Memory B cell (primary cell): ENCODE data around the gene CTNNA3.

Source experiments
- ATAC-seq: fragments of 150-1000 bp; cut with Tn5 transposase; 2 replicates; pipeline ENCODE4 v1.10.0; 2021; ENCODE audit warnings: low read depth, mild to moderate bottlenecking, moderate library complexity
- DNase-seq, 2 donors: peaks; one replicate each; pipeline ENCODE4 v3.0.0; 2022; ENCODE audit warnings: low spot score in 2 of 2
- H3K27ac Mint-ChIP-seq: one replicate; pipeline ENCODE4 v1.8.0; 2022; ENCODE audit warnings: mild to moderate bottlenecking, moderate library complexity, mixed read lengths
- H3K27me3 Mint-ChIP-seq: one replicate; pipeline ENCODE4 v1.8.0; 2022; ENCODE audit warnings: mixed read lengths
- H3K36me3 Mint-ChIP-seq: one replicate; pipeline ENCODE4 v1.8.0; 2022; ENCODE audit warnings: mild to moderate bottlenecking, mixed read lengths
- H3K4me1 Mint-ChIP-seq: one replicate; pipeline ENCODE4 v1.8.0; 2022; ENCODE audit warnings: mixed read lengths
- H3K4me3 Mint-ChIP-seq: one replicate; pipeline ENCODE4 v1.8.0; 2022; ENCODE audit warnings: mild to moderate bottlenecking, moderate library complexity, mixed read lengths
- H3K9me3 Mint-ChIP-seq: one replicate; pipeline ENCODE4 v1.8.0; 2022; ENCODE audit warnings: mixed read lengths

The CTNNA3 gene

DNA sequence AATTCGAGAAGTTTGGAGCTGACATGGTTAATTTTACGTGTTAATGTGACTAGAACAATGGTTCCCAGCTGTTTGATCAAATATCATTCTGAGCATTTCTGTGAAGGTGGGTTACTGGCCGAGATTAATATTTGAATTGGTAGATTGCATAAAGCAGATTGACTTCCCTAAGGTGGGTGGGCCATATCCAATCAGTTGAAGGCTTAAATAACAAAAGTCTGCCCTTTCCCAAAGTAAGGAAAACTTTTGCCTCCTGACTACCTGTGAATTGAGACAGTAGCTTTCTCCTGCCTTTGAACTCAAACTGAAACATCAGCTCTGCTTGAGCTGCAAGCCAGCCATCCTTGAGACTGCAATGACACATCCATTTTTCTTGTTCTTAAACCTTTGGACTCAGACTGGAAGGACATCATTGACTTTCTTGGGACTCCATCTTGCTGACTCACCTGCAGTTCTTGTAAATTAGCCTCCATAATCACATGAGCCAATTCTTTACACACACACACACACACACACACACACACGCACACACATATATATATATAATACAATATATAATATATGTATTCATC lies 833.2 kb downstream of the CTNNA3 start:
- H3K9me3 Mint-ChIP-seq = peaks cover 2% of the 10 kb centered on the region
- H3K27ac Mint-ChIP-seq = no peak overlapping the region
- H3K4me1 Mint-ChIP-seq = no peaks in the 10 kb centered on the region
- DNase-seq (no peak), ATAC-seq (no peak)
- H3K36me3 Mint-ChIP-seq = no peaks in the 10 kb centered on the region
- H3K27me3 Mint-ChIP-seq = no peaks in the 10 kb centered on the region
- H3K4me3 Mint-ChIP-seq = no peak overlapping the region

DNA sequence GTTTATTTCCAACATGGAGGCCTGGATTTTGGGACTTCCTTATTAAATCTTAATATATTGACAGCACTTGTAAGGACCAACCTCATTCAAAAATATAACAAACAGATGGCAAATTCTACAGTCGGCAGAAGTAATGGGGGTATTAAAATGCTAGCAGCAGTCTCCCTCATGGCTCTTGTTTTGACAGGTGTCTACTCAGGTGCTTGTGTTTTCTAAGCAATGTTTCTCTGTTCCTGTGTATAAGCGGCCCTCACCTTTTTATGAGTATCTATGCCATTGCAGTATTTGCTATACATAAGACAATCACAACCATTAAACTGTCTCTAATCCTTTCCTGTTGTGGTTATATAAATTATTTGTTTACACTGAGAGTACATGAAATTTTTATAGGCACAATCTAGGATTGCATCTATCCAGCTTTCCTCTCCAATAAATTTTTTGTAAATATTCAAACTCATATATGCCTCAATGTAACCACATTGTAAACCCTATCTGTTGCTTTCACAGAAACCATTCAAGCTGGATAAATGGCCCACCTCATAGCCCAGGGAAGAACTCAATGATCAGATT lies 835.5 kb downstream of the CTNNA3 start:
- Mint-ChIP-seq H3K4me3 (no peak overlapping the region), H3K27ac (no peak overlapping the region), H3K4me1 (no peaks in the 10 kb centered on the region), H3K36me3 (no peaks in the 10 kb centered on the region), H3K27me3 (no peaks in the 10 kb centered on the region), H3K9me3 (peaks cover 7% of the 10 kb centered on the region)
- ATAC-seq (no peak), DNase-seq (no peak)

DNA sequence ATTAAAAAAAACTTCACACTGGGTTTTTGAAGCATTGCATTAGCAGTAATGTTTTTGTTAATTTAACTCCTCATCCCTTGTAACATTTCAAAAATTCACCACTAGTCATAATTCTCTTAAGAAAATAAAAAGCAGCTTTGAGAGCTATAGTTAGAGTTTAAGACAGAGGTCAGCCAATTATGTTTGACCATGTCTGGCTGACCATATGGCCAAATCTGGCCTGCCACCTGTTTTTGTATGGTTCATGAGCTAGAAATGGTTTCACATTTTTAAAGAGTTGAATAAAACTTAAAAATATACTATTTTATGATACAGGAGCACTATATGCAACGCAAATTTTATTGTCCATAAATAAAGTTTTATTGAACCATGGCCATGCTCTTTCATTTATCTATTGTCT lies 843.2 kb downstream of the CTNNA3 start:
- Mint-ChIP-seq H3K4me3 (no peak overlapping the region), H3K27ac (no peak overlapping the region), H3K36me3 (no peaks in the 10 kb centered on the region), H3K4me1 (no peaks in the 10 kb centered on the region), H3K27me3 (no peaks in the 10 kb centered on the region), H3K9me3 (peaks cover 10% of the 10 kb centered on the region)
- no peak for DNase-seq
- no peak for ATAC-seq

DNA sequence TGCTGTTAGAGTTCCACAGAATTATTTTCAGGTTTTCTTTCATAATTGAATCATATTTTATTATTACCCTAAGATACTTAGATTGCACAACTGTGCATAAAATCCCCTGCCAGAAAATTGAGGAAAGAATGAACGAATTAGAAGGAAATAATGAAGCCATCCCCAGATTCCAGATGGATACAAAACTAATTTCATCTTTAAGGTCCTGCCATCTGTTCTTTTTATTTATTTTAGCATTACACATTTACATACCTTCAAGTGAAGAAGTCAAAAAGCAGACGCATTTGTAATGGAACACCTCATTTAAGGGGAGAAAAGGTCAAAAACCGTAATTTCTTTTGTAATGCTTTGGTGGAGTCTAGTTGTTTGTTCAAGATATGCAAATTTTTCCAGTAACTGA lies 847.1 kb downstream of the CTNNA3 start:
- Mint-ChIP-seq H3K27me3 (no peaks in the 10 kb centered on the region), H3K9me3 (peaks cover 7% of the 10 kb centered on the region), H3K36me3 (no peaks in the 10 kb centered on the region), H3K4me3 (no peak overlapping the region), H3K27ac (no peak overlapping the region), H3K4me1 (no peaks in the 10 kb centered on the region)
- DNase-seq (no peak), ATAC-seq (no peak)

DNA sequence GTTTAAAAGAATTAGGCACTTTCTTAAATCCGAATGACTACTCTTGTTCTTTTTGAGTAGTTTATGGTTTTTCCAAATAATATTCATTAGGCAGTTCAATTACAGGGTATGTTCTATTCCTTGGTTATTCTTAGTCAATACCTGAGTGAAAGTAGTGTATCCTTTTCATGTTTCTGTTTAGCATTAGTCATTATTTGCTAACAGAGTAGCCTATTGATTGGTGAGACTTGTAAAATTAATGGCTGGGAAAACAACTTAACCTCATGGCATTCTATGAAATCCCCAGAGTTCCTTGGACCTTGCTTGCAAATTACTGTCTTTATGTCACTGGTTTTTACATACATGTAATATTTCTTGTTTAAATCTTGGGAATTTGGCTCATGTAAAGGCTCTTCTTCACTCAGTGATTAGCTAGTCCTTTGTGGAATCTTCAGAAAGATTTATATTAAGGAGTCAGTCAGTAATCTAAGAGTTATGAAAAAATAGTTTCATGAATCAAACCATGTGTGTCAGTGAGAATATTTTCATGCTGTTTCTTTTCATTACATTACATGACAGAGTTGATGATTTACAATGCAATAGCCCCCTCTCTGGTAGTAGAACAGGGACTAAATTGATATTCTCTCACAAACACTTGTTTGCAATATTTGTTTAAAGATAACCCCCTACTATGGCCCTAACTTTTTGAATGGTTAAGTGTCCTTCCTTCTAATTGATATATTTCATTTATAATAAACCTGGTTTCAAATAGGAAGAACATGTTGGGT lies 851.6 kb downstream of the CTNNA3 start:
- Mint-ChIP-seq H3K27me3 (no peaks in the 10 kb centered on the region), H3K27ac (no peak overlapping the region), H3K4me1 (no peaks in the 10 kb centered on the region), H3K36me3 (no peaks in the 10 kb centered on the region), H3K9me3 (peaks cover 6% of the 10 kb centered on the region), H3K4me3 (no peak overlapping the region)
- DNase-seq (no peak), ATAC-seq (no peak)

DNA sequence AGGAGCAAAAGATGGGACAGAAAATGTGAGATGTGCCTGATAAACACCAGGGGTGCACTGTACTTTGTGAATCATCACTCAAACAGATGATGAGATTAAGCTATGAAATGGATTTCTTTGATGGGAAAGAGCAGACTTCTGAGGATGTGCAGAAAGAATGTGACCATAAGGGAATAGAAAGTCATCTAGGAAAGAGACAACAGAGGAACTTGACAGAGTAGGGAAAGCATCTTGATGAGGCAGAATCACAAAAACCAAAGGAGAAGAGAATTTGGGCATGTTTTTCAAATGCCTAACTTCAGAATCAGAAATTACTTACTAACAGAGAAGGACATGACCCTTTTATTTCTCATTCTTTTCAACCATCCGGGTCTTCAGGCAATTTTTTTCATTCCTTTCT lies 852.6 kb downstream of the CTNNA3 start:
- ATAC-seq (no peak), DNase-seq (no peak)
- Mint-ChIP-seq H3K4me1 (no peaks in the 10 kb centered on the region), H3K4me3 (no peak overlapping the region), H3K9me3 (peaks cover 5% of the 10 kb centered on the region), H3K27ac (no peak overlapping the region), H3K36me3 (no peaks in the 10 kb centered on the region), H3K27me3 (no peaks in the 10 kb centered on the region)

DNA sequence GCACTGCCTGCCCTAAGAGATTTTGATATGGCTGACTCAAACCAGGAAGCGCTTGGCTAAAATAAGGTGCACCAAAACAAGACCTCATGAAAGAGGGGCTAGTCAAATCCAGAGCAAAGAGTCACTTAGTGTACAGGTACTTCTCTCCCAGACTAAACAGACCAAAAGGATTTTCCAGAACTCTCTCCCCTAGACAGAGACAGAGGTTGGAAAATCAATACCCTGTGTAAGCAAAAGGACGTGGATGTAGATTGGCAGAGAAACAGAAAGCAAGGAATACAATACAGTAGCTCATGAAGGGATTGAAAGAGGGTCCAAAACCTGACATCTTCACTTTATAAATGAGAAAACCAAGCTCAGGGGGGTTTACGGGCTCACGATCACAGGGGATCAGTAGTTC lies 853.1 kb downstream of the CTNNA3 start:
- Mint-ChIP-seq H3K27me3 (no peaks in the 10 kb centered on the region), H3K9me3 (peaks cover 5% of the 10 kb centered on the region), H3K4me3 (no peak overlapping the region), H3K4me1 (no peaks in the 10 kb centered on the region), H3K27ac (no peak overlapping the region), H3K36me3 (no peaks in the 10 kb centered on the region)
- ATAC-seq = no peak
- DNase-seq = no peak

DNA sequence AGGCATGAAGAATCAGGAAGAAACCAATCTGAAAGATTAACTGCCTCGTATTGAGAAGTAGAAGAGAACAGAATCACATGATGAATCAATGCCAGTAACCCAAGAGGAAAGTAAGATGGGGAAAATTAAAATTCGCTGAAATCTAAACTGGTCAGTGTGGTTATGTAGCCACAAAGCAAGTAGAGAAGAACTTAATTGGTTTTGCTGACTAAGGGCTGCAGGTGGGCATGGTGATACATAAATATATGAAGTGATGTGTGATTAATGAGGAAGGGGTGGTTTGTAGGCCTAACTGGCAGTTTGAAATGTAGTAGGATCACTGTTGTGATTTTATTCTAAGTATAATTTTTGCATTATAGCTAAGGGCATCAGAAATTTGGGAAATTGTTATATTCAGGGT lies 853.6 kb downstream of the CTNNA3 start:
- Mint-ChIP-seq H3K36me3 (no peaks in the 10 kb centered on the region), H3K27ac (no peak overlapping the region), H3K9me3 (peaks cover 3% of the 10 kb centered on the region), H3K27me3 (no peaks in the 10 kb centered on the region), H3K4me3 (no peak overlapping the region), H3K4me1 (no peaks in the 10 kb centered on the region)
- ATAC-seq (no peak), DNase-seq (no peak)

DNA sequence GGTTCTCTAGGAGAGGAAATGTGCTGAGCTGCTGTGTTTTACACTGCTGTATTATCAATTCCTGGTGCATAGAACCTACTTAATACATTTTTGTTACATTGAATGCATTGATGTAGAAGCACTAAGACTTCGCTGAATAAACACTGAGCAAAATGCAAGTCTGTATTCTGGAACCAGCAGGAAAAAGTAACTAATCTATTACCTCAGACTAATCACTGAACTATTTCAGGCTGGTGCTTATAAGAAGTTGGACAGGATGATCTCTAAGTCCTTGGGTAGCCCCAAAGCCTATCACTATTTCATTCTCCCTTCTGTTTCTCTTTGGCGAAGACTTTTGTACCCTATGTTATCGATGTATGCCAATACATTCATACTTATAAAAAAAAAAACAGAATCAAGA lies 857.3 kb downstream of the CTNNA3 start:
- no peaks in the 10 kb centered on the region for H3K36me3 Mint-ChIP-seq
- H3K4me3 Mint-ChIP-seq = no peak overlapping the region
- no peak for ATAC-seq
- H3K4me1 Mint-ChIP-seq = no peaks in the 10 kb centered on the region
- no peak for DNase-seq
- H3K27me3 Mint-ChIP-seq = no peaks in the 10 kb centered on the region
- H3K27ac Mint-ChIP-seq = no peak overlapping the region
- peaks cover 3% of the 10 kb centered on the region for H3K9me3 Mint-ChIP-seq

DNA sequence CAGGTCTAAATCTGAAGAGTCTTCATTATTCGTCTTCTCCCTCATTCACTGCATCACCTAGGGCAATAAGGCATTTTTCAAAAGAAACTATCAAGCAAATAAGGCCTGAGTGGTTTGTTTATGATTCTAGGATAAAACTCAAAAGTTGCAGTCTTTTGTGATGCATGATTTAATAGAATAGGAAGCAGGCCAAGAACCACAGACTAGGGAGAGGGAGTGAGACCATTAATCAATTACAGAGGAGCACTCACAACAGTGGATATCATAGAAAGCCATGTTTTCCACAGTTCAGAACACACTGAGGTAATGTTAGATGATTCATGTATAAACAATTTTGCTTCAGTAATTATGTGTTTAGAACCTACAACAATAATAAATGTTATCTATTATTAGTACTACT lies 858.0 kb downstream of the CTNNA3 start:
- Mint-ChIP-seq H3K9me3 (peaks cover 1% of the 10 kb centered on the region), H3K27ac (no peak overlapping the region), H3K4me1 (no peaks in the 10 kb centered on the region), H3K36me3 (no peaks in the 10 kb centered on the region), H3K4me3 (no peak overlapping the region), H3K27me3 (no peaks in the 10 kb centered on the region)
- no peak for DNase-seq
- ATAC-seq = no peak

DNA sequence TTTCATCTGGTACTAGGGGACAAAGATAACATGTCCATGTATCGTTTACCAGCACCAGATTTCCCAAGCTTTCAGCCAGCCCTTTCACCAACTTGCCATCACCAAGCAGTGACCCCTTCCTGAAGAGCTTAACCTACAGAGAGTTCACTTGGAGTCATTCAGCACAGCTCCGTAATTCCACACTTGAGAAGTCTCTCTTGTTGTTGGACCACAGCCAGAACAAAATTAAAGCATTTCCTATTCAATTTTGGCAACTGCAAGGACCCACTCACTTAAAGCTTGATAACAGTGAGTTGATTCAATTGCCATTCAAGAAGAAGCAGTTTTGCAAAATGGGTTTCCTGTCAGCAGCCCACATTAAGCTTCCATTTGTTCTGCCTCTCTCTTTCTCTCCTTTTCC lies 858.7 kb downstream of the CTNNA3 start:
- peaks cover 1% of the 10 kb centered on the region for H3K9me3 Mint-ChIP-seq
- DNase-seq (no peak), ATAC-seq (no peak)
- no peak overlapping the region for H3K4me3 Mint-ChIP-seq
- H3K36me3 Mint-ChIP-seq = no peaks in the 10 kb centered on the region
- H3K27me3 Mint-ChIP-seq = no peaks in the 10 kb centered on the region
- H3K4me1 Mint-ChIP-seq = no peaks in the 10 kb centered on the region
- no peak overlapping the region for H3K27ac Mint-ChIP-seq

DNA sequence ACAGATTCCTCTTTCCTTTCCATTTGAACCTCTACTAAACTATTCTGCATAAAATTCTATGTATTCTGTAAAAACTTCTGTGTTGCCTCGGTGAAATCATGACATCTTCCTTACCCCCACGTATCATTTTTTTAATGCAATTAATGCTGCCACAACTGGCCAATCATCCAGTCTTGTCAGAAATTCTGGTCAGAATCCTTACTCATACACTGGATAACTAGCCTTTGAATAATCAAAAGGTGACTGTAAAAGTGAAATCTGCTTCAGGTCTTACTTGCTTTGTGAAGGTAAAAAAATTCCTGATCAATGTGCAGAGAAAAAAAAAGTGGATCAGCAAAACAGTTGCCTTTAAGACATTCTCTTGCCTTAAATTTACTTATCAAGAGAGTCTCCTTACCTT lies 859.2 kb downstream of the CTNNA3 start:
- peaks cover 1% of the 10 kb centered on the region for H3K9me3 Mint-ChIP-seq
- H3K27ac Mint-ChIP-seq = no peak overlapping the region
- H3K27me3 Mint-ChIP-seq = no peaks in the 10 kb centered on the region
- ATAC-seq (no peak), DNase-seq (no peak)
- H3K4me1 Mint-ChIP-seq = no peaks in the 10 kb centered on the region
- no peak overlapping the region for H3K4me3 Mint-ChIP-seq
- no peaks in the 10 kb centered on the region for H3K36me3 Mint-ChIP-seq

DNA sequence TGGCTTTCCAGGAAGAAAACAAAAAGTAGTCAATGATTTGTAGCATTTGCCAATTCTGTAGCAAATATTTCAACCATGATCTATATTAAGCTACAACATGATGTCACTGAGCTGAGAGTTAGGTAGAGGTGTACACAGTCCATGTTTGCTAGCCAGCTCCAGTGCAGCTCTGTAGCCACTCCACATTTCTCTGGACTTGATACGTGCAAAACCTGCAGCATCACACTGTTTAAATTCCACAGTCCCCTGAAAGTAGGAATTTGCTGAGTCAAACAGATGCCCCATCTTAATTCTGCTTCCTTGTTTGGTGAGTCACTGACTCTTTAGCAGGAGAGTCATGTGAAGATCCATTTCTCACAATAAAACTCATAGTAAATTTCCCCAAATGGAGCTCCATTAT lies 859.9 kb downstream of the CTNNA3 start:
- Mint-ChIP-seq H3K27ac (no peak overlapping the region), H3K4me1 (no peaks in the 10 kb centered on the region), H3K27me3 (no peaks in the 10 kb centered on the region), H3K9me3 (peaks cover 5% of the 10 kb centered on the region), H3K36me3 (no peaks in the 10 kb centered on the region), H3K4me3 (no peak overlapping the region)
- DNase-seq (no peak), ATAC-seq (no peak)

DNA sequence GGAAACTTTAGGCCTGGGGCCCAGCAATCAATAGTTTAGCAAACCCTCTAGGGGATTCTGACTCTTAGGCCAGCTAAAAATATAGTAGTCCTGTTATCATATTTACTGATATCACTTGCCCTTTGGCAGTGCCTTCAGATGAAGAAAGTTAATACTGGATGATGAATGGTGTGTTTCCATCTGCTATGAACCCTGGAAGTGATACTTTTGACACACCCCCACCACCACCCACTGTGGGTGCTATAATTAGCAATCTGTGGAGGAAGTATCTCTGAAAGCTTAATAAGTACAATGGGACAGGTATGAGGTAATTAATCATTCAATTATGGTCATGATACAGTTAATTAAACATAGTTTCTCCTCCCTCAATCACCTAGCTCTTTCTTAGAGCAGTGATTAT lies 860.6 kb downstream of the CTNNA3 start:
- DNase-seq (no peak), ATAC-seq (no peak)
- no peak overlapping the region for H3K27ac Mint-ChIP-seq
- no peaks in the 10 kb centered on the region for H3K36me3 Mint-ChIP-seq
- peaks cover 5% of the 10 kb centered on the region for H3K9me3 Mint-ChIP-seq
- H3K4me1 Mint-ChIP-seq = no peaks in the 10 kb centered on the region
- no peak overlapping the region for H3K4me3 Mint-ChIP-seq
- no peaks in the 10 kb centered on the region for H3K27me3 Mint-ChIP-seq

DNA sequence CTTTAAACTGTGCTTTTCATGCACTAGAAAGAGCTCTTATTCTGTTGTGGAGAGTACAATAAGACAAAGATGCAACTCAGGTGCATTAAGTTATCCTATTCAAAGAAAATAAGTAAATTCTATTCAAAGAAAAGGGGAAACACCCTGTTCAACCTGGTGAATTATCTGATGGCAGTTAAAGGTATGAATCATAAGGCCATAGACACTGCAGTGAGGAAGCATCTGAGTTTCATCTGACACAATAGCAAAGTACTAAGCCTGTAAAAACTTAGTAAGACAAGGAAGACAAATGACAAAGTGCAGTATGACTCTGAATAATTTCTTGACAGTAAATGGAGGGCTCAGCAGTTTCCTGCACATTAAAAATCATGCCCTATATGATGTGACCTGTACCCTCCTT lies 861.2 kb downstream of the CTNNA3 start:
- Mint-ChIP-seq H3K27ac (no peak overlapping the region), H3K9me3 (peaks cover 5% of the 10 kb centered on the region), H3K4me1 (no peaks in the 10 kb centered on the region), H3K4me3 (no peak overlapping the region), H3K36me3 (no peaks in the 10 kb centered on the region), H3K27me3 (no peaks in the 10 kb centered on the region)
- DNase-seq (no peak), ATAC-seq (no peak)
